Measurements from ENCODE around the gene FOXP1. TPM values are rescaled to one million over a fixed set of nuclear protein-coding genes. Genes with fewer than 3 reads are reported as not detected.

Gene FOXP1
- total and polyA plus RNA-seq, 2 experiments from 2014 or later, result 37.4 to 59.9 TPM

- no peaks in the 10 kb centered on the region for H3K27me3 ChIP-seq (replicated peaks; ENCODE audit: insufficient read depth)
- peak overlapping the region; percentile 71; the same call in 1 of the 2 replicates for H3K9ac ChIP-seq
- H3K4me2 ChIP-seq (ENCODE audit: unreplicated experiment), result no peak overlapping the region
- WGBS, 2 experiments (ENCODE audit: low coverage in 1 of 2, low lambda C conversion rate in 2 of 2, missing lambda C conversion rate in 2 of 2), result 94 to 95% methylated on average over 3 of the region's 3 CpGs
- H4K20me1 ChIP-seq (ENCODE audit: insufficient read depth), result no peaks in the 10 kb centered on the region
- H3K4me1 ChIP-seq (ENCODE audit: insufficient read depth), result peaks cover 70% of the 10 kb centered on the region
- peak overlapping the region; percentile 96 for H3K27ac ChIP-seq
- no peak overlapping the region for H3K4me3 ChIP-seq
- no peak for TF ChIP-seq EZH2 (IDR thresholded peaks at IDR 0.05; ENCODE audit: insufficient read depth, poor library complexity, severe bottlenecking)
- TF ChIP-seq EZH2phosphoT487 (IDR thresholded peaks at IDR 0.05; ENCODE audit: insufficient read depth, low read depth), result no peak
- H3K9me2 ChIP-seq (ENCODE audit: insufficient read depth), result no peaks in the 10 kb centered on the region
- 0 out of 2 replicates have a peak, but pooled peaks cover 4% of the 10 kb centered on the region for H3K79me2 ChIP-seq (ENCODE audit: insufficient read depth)
- in situ Hi-C loops (cut with MboI), result loop anchor here (25.0 kb wide), 1 partner anchor 483 kb away; the partner anchor contains the start of gene FOXP1
- no peaks in the 10 kb centered on the region for H3K9me3 ChIP-seq (ENCODE audit: low read depth)
- H2AFZ ChIP-seq, result no peak overlapping the region
- H3F3A ChIP-seq (ENCODE audit: insufficient read depth), result peaks cover 69% of the 10 kb centered on the region
- no peaks in the 10 kb centered on the region for H3K36me3 ChIP-seq (ENCODE audit: low read depth)
- no peak for DNase-seq
These were observed 479.0 kb downstream of the FOXP1 start for GRCh38 chr3:71104556-71104955.

- Histone ChIP-seq H3K9ac (peak overlapping the region; percentile 71), H3K4me3 (no peak overlapping the region), H3K4me2 (ENCODE audit: unreplicated experiment) (peak overlapping the region; percentile 54), H3K27ac (peak overlapping the region; percentile 96), H3K79me2 (ENCODE audit: insufficient read depth) (0 out of 2 replicates have a peak, but pooled peaks cover 8% of the 10 kb centered on the region), H2AFZ (no peak overlapping the region), H3F3A (ENCODE audit: insufficient read depth) (peaks cover 68% of the 10 kb centered on the region), H3K9me3 (ENCODE audit: low read depth) (no peaks in the 10 kb centered on the region), H3K36me3 (ENCODE audit: low read depth) (no peaks in the 10 kb centered on the region), H4K20me1 (ENCODE audit: insufficient read depth) (no peaks in the 10 kb centered on the region), H3K9me2 (ENCODE audit: insufficient read depth) (no peaks in the 10 kb centered on the region), H3K27me3 (replicated peaks; ENCODE audit: insufficient read depth) (no peaks in the 10 kb centered on the region), H3K4me1 (ENCODE audit: insufficient read depth) (peaks cover 67% of the 10 kb centered on the region)
- peak; percentile 84 for DNase-seq
- WGBS, 2 experiments (ENCODE audit: low coverage in 1 of 2, low lambda C conversion rate in 2 of 2, missing lambda C conversion rate in 2 of 2), result 50 to 58% methylated on average over 6 of the region's 6 CpGs
- no peak for TF ChIP-seq EZH2phosphoT487 (IDR thresholded peaks at IDR 0.05; ENCODE audit: insufficient read depth, low read depth)
- no peak for TF ChIP-seq EZH2 (IDR thresholded peaks at IDR 0.05; ENCODE audit: insufficient read depth, poor library complexity, severe bottlenecking)
- in situ Hi-C loops (cut with MboI), result loop anchor here (25.0 kb wide), 1 partner anchor 483 kb away; the partner anchor contains the start of gene FOXP1
These were observed 479.4 kb downstream of the FOXP1 start for GRCh38 chr3:71104121-71104541.

- Histone ChIP-seq H3K4me2 (ENCODE audit: unreplicated experiment) (peak overlapping the region; percentile 54), H3K9me2 (ENCODE audit: insufficient read depth) (no peaks in the 10 kb centered on the region), H3K79me2 (ENCODE audit: insufficient read depth) (0 out of 2 replicates have a peak, but pooled peaks cover 13% of the 10 kb centered on the region), H2AFZ (no peak overlapping the region), H3K4me3 (peak overlapping the region; percentile 3; the same call in 1 of the 2 replicates), H3K36me3 (ENCODE audit: low read depth) (no peaks in the 10 kb centered on the region), H3K27ac (peak overlapping the region; percentile 96), H3K9me3 (ENCODE audit: low read depth) (no peaks in the 10 kb centered on the region), H4K20me1 (ENCODE audit: insufficient read depth) (no peaks in the 10 kb centered on the region), H3K9ac (peak overlapping the region; percentile 71), H3K4me1 (ENCODE audit: insufficient read depth) (peaks cover 60% of the 10 kb centered on the region), H3F3A (ENCODE audit: insufficient read depth) (peaks cover 61% of the 10 kb centered on the region), H3K27me3 (replicated peaks; ENCODE audit: insufficient read depth) (no peaks in the 10 kb centered on the region)
- in situ Hi-C loops (cut with MboI), result loop anchor here (25.0 kb wide), 1 partner anchor 484 kb away; the partner anchor contains the start of gene FOXP1
- WGBS, 2 experiments (ENCODE audit: low coverage in 1 of 2, low lambda C conversion rate in 2 of 2, missing lambda C conversion rate in 2 of 2), result 10 to 12% methylated on average over 9 of the region's 9 CpGs
- peak; percentile 79 for DNase-seq
- TF ChIP-seq EZH2 (IDR thresholded peaks at IDR 0.05; ENCODE audit: insufficient read depth, poor library complexity, severe bottlenecking) (no peak), EZH2phosphoT487 (IDR thresholded peaks at IDR 0.05; ENCODE audit: insufficient read depth, low read depth) (0 out of 2 replicates have a peak, but pooled peaks have one; percentile 45)
These were observed 480.1 kb downstream of the FOXP1 start for GRCh38 chr3:71103430-71103921.

GRCh38 chr3:71102111-71102983, 481.2 kb downstream of the FOXP1 start:
- peak; percentile 96 for DNase-seq

More at GRCh38 chr3:71102111-71102983, 481.2 kb downstream of the FOXP1 start:
- Histone ChIP-seq H3K4me3 (peak overlapping the region; percentile 32), H3K9ac (peak overlapping the region; percentile 78), H3F3A (ENCODE audit: insufficient read depth) (peaks cover 50% of the 10 kb centered on the region), H2AFZ (no peak overlapping the region), H3K9me2 (ENCODE audit: insufficient read depth) (no peaks in the 10 kb centered on the region), H3K36me3 (ENCODE audit: low read depth) (no peaks in the 10 kb centered on the region), H3K4me1 (ENCODE audit: insufficient read depth) (peaks cover 49% of the 10 kb centered on the region), H3K27me3 (replicated peaks; ENCODE audit: insufficient read depth) (no peaks in the 10 kb centered on the region), H3K9me3 (ENCODE audit: low read depth) (no peaks in the 10 kb centered on the region), H3K4me2 (ENCODE audit: unreplicated experiment) (peak overlapping the region; percentile 71), H4K20me1 (ENCODE audit: insufficient read depth) (no peaks in the 10 kb centered on the region), H3K27ac (peak overlapping the region; percentile 96), H3K79me2 (ENCODE audit: insufficient read depth) (0 out of 2 replicates have a peak, but pooled peaks cover 13% of the 10 kb centered on the region)
- TF ChIP-seq EZH2phosphoT487 (IDR thresholded peaks at IDR 0.05; ENCODE audit: insufficient read depth, low read depth), result peak; percentile 94
- TF ChIP-seq EZH2 (IDR thresholded peaks at IDR 0.05; ENCODE audit: insufficient read depth, poor library complexity, severe bottlenecking), result no peak
- in situ Hi-C loops (cut with MboI), result loop anchor here (25.0 kb wide), 1 partner anchor 485 kb away; the partner anchor contains the start of gene FOXP1
- 10 to 11% methylated on average over 11 of the region's 11 CpGs for WGBS, 2 experiments (ENCODE audit: low coverage in 1 of 2, low lambda C conversion rate in 2 of 2, missing lambda C conversion rate in 2 of 2)
